GM18870 (cell line): ENCODE data around the gene TTYH3.
"Not testable (repeated sequence)": the region's sequence is repeated elsewhere in the genome, so short reads cannot be mapped to it uniquely, and the experiment has no call there.

ENCODE experiments used
- ATAC-seq: cut with Tn5 transposase; IDR thresholded peaks from one replicate; pipeline ENCODE4 v1.9.1; 2021; ENCODE audit warnings: moderate library complexity; ENCODE audit not compliant: unreplicated experiment

TTYH3 gene

GRCh38 chr7:2662273-2663120 lies 30.7 kb downstream of the TTYH3 start:
- no peak for ATAC-seq

GRCh38 chr7:2663121-2663886 lies 31.5 kb downstream of the TTYH3 start:
- ATAC-seq, result no peak

GRCh38 chr7:2663960-2664359 lies 32.2 kb downstream of the TTYH3 start:
- ATAC-seq, result no peak

DNA sequence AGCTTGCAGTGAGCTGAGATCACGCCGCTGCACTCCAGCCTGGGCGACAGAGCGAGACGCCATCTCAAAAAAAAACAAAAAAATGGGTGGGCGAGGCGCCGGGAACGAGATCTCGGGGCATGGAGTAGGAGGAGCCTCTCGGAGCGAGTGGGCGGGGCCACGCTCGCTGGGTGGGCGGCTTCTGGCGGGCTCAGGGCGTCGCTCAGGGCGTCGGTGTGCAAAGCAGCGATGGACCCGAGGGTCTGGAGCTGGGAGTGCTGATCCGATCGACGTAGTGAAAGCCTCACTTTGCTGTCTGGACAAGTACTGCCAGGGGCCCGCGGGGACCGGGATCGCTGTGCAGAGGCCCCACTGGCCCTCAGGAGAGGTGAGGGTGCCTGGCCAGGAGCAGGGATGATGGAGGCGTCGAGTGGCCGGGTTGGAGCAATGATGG lies 33.6 kb downstream of the TTYH3 start:
- no peak for ATAC-seq

DNA sequence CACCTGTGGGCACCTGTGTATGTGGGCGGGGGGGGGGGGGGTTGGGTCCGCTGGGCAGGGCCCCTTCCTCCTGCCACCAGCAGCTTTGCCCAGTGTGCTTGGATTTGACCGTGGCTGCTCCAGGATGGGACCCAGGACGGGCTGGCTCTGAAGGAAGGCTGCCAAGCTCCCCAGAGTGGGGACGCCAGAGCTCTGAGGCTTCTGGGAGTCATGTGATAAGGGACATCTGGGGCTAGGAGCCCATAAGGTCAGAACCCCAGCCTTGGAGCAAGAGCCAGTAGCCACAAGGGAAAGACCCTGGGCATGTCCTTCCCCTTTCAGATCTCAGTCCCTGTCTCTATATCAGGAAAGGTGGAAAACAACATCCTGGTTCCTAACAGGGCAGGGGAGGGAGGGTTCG lies 34.4 kb downstream of the TTYH3 start:
- ATAC-seq, result no peak

DNA sequence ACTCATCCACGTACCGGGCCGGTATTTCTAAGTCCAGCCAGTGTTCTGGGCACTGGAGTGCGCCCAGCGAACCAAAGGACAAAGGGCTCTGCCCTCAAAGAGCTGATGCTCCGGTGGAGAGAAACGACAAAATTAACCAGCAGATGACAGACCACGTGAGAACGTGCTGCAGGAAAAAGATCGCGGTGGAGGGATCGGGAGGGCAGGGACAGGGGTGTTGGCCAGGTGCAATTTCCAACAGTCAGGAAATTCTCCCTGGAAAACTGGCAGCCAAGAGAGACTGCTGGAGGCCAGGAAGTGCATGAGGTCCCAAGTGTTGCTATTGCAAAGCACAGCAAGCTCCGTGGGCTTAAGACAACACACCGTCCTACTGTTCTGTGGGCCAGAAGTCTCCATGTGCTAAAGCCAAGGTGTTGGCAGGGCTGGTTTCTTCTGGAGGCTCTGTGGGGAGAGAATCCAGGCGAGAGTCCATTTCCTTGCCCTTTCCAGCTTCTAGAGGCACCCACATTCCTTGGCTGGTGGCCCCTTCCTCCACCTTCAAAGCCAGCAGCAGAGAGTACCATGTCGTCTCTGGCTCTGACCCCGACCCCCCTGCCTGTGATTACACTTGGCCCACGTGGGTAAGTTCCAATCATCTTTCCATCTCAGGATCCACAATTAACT lies 34.9 kb downstream of the TTYH3 start:
- ATAC-seq, result no peak

DNA sequence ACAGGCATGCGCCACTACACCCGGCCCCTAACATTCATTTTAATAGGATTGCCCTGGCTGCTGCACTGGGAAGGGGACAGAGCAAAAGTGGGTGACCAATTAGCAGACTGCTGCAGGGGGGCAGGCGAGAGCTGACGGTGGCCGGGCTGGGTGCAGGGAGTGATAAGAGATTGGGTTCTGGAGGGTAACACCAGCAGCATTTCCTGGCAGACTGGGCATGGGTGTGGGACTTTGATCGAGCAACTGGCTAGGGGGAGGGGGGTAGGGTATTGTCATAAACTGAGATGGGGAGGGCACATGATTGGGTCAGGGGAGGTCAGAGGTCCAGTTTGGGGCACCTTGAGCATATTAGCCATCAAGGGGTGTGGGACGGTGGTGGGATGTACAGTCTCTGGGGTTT lies 36.1 kb downstream of the TTYH3 start:
- ATAC-seq, result no peak

- no peak for ATAC-seq
Observed at GRCh38 chr7:2668401-2668800, 36.6 kb downstream of the TTYH3 start.

DNA sequence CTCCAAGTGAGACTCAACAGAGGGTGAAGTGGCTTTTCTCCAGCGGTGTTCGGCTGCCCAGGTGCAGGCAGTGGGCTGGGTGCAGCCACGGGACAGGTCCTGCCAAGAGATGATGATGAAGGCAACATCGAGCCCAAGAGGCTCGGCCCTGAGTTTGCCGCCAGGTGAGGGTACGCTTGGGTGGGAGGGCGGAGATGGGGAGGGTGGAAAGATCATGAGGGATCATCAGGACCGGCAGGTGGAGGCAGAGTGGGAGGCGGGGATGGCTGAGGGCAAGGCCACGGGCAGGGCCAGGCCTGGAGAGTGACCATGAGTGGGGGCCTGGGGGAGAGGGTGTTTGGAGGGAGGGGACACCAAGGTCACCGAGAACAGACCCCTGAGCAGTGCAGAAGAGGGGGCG lies 38.4 kb downstream of the TTYH3 start:
- ATAC-seq, result no peak

GRCh38 chr7:2670720-2671391 lies 39.1 kb downstream of the TTYH3 start:
- ATAC-seq, result no peak

DNA sequence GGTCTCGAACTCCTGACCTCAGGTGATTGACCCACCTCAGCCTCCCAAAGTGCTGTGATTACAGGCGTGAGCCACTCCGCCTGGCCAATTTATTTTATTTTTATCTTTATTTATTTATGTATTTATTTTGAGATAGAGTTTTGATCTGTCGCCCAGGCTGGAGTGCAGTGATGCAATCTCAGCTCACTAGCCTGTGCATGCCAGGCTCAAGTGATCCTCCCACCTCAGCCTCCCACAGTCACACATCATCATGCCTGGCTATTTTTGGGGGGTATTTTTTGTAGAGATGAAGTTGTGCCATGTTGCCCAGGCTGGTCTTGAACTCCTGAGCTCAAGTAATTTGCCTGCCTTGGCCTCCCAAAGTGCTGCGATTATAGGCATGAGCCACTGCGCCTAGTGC lies 41.4 kb downstream of the TTYH3 start:
- ATAC-seq, result not testable (repeated sequence)

DNA sequence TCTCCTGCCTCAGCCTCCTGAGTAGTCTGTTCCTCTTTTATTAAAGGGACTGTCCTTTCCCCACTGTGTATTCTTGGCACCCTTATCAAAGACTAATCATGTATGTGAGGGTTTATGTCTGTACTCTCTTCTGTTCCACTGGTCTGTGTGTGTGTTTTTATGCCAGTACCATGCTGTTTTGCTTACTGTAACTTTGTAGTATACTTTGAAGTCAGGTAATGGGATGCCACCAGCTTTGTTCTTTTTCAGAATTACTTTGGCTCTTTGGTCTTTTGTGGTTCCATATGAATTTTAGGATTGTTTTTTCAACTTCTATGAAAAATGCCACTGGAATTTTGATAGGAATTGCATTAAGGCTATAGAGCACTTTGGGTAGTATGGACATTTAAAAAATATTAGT lies 42.1 kb downstream of the TTYH3 start:
- ATAC-seq, result no peak

GRCh38 chr7:2675256-2675764 lies 43.5 kb downstream of the TTYH3 start:
- no peak for ATAC-seq

DNA sequence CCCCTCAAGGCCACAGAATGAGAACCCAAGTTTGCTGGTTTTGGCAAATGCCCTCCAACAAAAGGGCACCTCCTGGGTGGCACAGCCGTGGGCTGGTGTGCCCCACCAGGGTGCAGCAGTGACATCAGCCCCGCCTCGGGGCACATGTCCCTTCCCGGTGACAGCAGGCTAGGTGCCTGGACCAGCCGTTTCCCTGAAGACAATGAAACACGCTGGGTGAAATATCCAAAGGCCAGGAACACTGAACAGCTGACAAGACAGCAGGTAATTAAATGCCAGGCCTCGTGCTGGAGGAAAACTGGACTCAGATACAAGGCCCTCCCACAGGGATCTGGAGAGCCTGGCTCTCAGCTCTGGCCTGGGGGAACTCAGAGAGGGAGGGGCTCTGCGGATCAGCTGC lies 44.8 kb downstream of the TTYH3 start:
- ATAC-seq, result not testable (repeated sequence)

- not testable (repeated sequence) for ATAC-seq
Observed at GRCh38 chr7:2678454-2678853, 46.7 kb downstream of the TTYH3 start.

DNA sequence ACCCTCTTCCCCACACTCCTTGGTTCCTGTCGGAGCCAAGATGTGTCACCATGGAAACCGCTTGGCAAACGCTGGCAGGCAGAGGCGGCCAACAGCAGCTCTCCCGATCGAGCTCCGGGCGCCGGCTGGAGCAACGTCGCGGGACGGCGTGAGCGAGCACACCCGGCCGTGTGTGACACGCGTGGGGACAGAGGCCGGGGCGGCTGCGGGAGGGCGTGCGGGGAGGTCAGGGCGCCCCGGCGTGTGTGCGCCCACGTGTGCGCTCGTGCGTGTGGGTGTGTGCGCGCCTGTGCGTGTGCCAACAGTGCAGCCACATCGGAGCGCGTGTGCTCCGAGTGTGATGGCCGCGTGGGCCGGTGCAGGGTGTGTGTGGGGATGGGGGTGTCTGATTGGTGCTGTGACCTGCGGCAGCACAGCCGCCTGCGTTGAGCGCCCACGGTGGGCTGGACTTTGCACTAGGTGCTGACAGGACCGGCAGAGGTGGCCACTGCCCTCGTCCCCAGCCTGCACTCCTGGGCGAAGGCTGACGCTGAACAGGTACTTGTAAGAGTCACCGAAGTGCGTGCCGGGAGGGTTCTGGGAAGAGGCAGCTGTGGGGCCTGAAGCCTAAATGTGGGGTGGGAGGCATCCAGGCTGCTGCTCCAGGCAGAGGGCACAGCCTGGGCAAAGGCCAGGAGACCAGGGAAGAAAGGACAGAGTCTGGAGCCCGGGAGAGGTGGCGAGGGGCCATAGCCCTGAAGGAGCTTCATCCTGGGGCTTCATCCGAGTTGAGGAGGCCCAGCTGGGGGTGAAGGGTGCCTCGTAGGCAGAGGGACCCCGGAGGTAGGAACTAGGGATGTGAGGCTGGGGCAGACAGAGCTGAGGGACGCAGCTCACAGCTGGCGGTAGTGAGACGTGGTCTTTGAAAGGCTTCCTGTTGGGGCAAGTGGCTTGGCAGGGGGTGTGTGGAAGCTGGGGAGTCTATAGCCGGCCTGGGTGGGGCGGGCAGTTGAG lies 47.6 kb downstream of the TTYH3 start:
- ATAC-seq, result not testable (repeated sequence)

DNA sequence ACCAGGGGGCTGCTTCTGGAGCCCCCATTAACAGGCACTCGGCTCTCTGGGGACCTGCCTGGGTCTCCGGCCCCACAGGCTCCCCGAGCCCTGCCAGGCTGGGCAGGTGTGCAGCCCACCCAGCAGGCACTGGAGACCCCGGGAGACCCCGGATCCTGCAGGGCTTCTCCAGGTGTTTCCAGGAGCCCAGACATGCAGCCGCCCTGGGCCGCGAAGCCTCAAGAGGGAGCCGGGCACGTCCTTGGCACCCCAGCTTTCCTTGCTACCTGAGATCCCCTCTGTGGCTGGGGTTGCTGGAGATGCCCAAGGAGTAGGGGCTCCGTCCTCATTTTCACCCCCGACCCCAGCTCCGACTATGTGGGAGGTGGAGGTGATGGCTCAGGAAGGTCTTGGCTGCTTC lies 48.5 kb downstream of the TTYH3 start:
- ATAC-seq, result no peak

- no peak for ATAC-seq
Observed at GRCh38 chr7:2680792-2681490, 49.2 kb downstream of the TTYH3 start.
